B cell (primary cell): ENCODE data around the gene STK17B. TPM values are rescaled to one million over a fixed set of nuclear protein-coding genes. Genes with fewer than 3 reads are reported as not detected.
A peak's percentile ranks its signal among the peaks of the same experiment; 100 is the strongest.

ENCODE experiments used
- ATAC-seq: fragments of 200-7000 bp; cut with Tn5 transposase; one replicate; pipeline ENCODE4 v1.10.0; 2021; ENCODE audit warnings: low read depth, mild to moderate bottlenecking, moderate number of reproducible peaks, moderate library complexity
- CTCF ChIA-PET: fragments of 350-600 bp; sonication (Branson Sonifier 250); formaldehyde crosslinking; loops from one replicate; lab custom pipeline; 2021; ENCODE audit warnings: antibody characterized with exemption, inconsistent platforms; lab: Charles Lee
- POLR2A ChIA-PET: fragments of 350-600 bp; sonication (Branson Sonifier 250); formaldehyde crosslinking; loops from one replicate; lab custom pipeline; 2021; ENCODE audit warnings: antibody characterized with exemption; lab: Charles Lee
- DNase-seq: peaks from one replicate; pipeline ENCODE4 v3.0.0; 2013
- H2AFZ ChIP-seq: 2 replicates; pipeline ENCODE4 v1.6.1; 2012; ENCODE audit warnings: mild to moderate bottlenecking, low read depth, low read length; ENCODE audit not compliant: insufficient read depth, poor library complexity, severe bottlenecking
- H3K27ac ChIP-seq, 2 donors: 1 replicate in 1 of 2; 2 replicates in 1 of 2; pipeline ENCODE4 v1.5.1; 2012 to 2013; ENCODE audit warnings: low read length in 2 of 2, mild to moderate bottlenecking in 2 of 2, moderate library complexity in 1 of 2
- H3K27me3 ChIP-seq, 4 experiments: fragments of 200-600 bp in 1 of 4; sonication (generic) in 1 of 4; replicated peaks in 1 of 4; 1 replicate in 2 of 4; 2 replicates in 2 of 4; pipeline versions ENCODE4 v1.6.1 to v1.7.0; 2013 to 2016; ENCODE audit warnings: low read length in 3 of 4, mild to moderate bottlenecking in 2 of 4, mixed read lengths in 1 of 4, moderate library complexity in 1 of 4; ENCODE audit not compliant: insufficient read depth in 4 of 4, control insufficient read depth in 3 of 4; ENCODE audit errors: control extremely low read depth in 1 of 4
- H3K36me3 ChIP-seq, 2 experiments: replicated peaks in 1 of 2; 1 replicate in 1 of 2; 2 replicates in 1 of 2; pipeline versions ENCODE4 v1.6.1 to v1.7.1; 2013; ENCODE audit warnings: low read length in 1 of 2; ENCODE audit not compliant: insufficient read depth in 2 of 2, control insufficient read depth in 1 of 2; ENCODE audit errors: control extremely low read depth in 1 of 2, extremely low read depth in 1 of 2
- H3K4me1 ChIP-seq, 2 donors: fragments of 200-600 bp in 1 of 2; sonication (generic) in 1 of 2; 1 replicate in 1 of 2; 2 replicates in 1 of 2; pipeline versions ENCODE4 v1.5.1 to v1.6.1; 2013 to 2017; ENCODE audit warnings: low read length in 2 of 2; ENCODE audit not compliant: control insufficient read depth in 2 of 2, insufficient read depth in 2 of 2
- H3K4me2 ChIP-seq: replicated peaks from 2 replicates; pipeline ENCODE3; 2012; ENCODE audit warnings: mild to moderate bottlenecking, low read depth, low read length; ENCODE audit not compliant: poor library complexity, severe bottlenecking
- H3K4me3 ChIP-seq, 5 experiments: fragments of 200-600 bp in 1 of 5; sonication (generic) in 1 of 5; 1 replicate in 3 of 5; 2 replicates in 2 of 5; pipeline versions ENCODE4 v1.5.1 to v1.7.0; 2011 to 2016; ENCODE audit warnings: low read length in 4 of 5, mild to moderate bottlenecking in 4 of 5, low read depth in 2 of 5, control low read depth in 1 of 5, moderate library complexity in 1 of 5; ENCODE audit not compliant: insufficient read depth in 1 of 5; ENCODE audit errors: control extremely low read depth in 1 of 5, extremely low read depth in 1 of 5
- H3K79me2 ChIP-seq: fragments of 200-600 bp; sonication (generic); one replicate; pipeline ENCODE4 v1.6.0; 2016; ENCODE audit warnings: low read length; ENCODE audit not compliant: control insufficient read depth, insufficient read depth
- H3K9ac ChIP-seq: fragments of 200-600 bp; sonication (generic); 2 replicates; pipeline ENCODE4 v1.6.1; 2017; ENCODE audit warnings: mild to moderate bottlenecking, low read length, moderate library complexity
- H3K9me3 ChIP-seq, 3 donors: one replicate each; pipeline versions ENCODE4 v1.6.1 to v1.7.1; 2013; ENCODE audit warnings: low read length in 2 of 3; ENCODE audit not compliant: control insufficient read depth in 2 of 3, insufficient read depth in 1 of 3; ENCODE audit errors: control extremely low read depth in 1 of 3
- H4K20me1 ChIP-seq: 2 replicates; pipeline ENCODE4 v1.6.0; 2012; ENCODE audit warnings: mild to moderate bottlenecking, low read length; ENCODE audit not compliant: insufficient read depth, control insufficient read depth, poor library complexity, severe bottlenecking
- H3K27ac Mint-ChIP-seq: one replicate; pipeline ENCODE4 v1.8.0; 2021; ENCODE audit warnings: mixed read lengths
- H3K27me3 Mint-ChIP-seq: one replicate; pipeline ENCODE4 v1.8.0; 2021; ENCODE audit warnings: mixed read lengths
- H3K4me1 Mint-ChIP-seq: one replicate; pipeline ENCODE4 v1.8.0; 2021; ENCODE audit warnings: mixed read lengths
- H3K4me3 Mint-ChIP-seq: one replicate; pipeline ENCODE4 v1.8.0; 2021; ENCODE audit warnings: mixed read lengths
- H3K9me3 Mint-ChIP-seq: one replicate; pipeline ENCODE4 v1.8.0; 2022; ENCODE audit warnings: mixed read lengths; ENCODE audit not compliant: insufficient read depth
- CTCF ChIP-seq: fragments of 200-600 bp; IDR thresholded peaks from one replicate; pipeline ENCODE4 v1.8.0; 2022; ENCODE audit warnings: antibody characterized with exemption, mild to moderate bottlenecking
- EZH2 ChIP-seq: IDR thresholded peaks from 2 replicates; pipeline ENCODE4 v1.6.1; 2012; ENCODE audit warnings: borderline replicate concordance, low read depth, mild to moderate bottlenecking, moderate library complexity, low read length; ENCODE audit not compliant: insufficient read depth, poor library complexity, severe bottlenecking
- WGBS: methylation state at CpG from one replicate; pipeline ENCODE4 v1.1.5; 2013; ENCODE audit warnings: missing lambda C conversion rate; ENCODE audit not compliant: insufficient coverage; 5-methylcytosine and 5-hydroxymethylcytosine counted together
- intact Hi-C: fragments of 100-400 bp; cut with micrococcal nuclease; formaldehyde crosslinking; loops from one replicate; pipeline ENCODE4 v1.10.0; 2022
- polyA plus RNA-seq: library from polyadenylated mRNA; depleted of rRNA; stranded (reverse); fragments of >200 nt; gene quantifications from 2 replicates; pipeline ENCODE4 v1.2.3, GENCODE V29; 2012
- total RNA-seq, 2 donors: library from RNA; stranded (reverse); fragments of 120-200 nt in 1 of 2; gene quantifications; 1 replicate in 1 of 2; 2 replicates in 1 of 2; pipeline versions ENCODE4 v1.2.3 to v1.2.4, GENCODE V29; 2013 to 2022

Gene STK17B
- total and polyA plus RNA-seq, 2 donors (not counting 1 experiment from before 2014, with no cell fraction given): 120 to 249 TPM

- no peak overlapping the region for H3K9ac ChIP-seq
- peak overlapping the region; percentile 65 for H2AFZ ChIP-seq
- H3K79me2 ChIP-seq: peaks cover 19% of the 10 kb centered on the region
- DNase-seq (no peak), ATAC-seq (no peak)
- peaks cover 77% of the 10 kb centered on the region for H3K4me1 Mint-ChIP-seq
- H3K27ac Mint-ChIP-seq: peak overlapping the region; percentile 72
- H3K27me3 ChIP-seq: no peaks in the 10 kb centered on the region
- H4K20me1 ChIP-seq: no peaks in the 10 kb centered on the region
- H3K4me3 ChIP-seq: no peak overlapping the region
- ChIA-PET CTCF (interaction anchor here (0.6 to 1.3 kb wide), 10 partner anchors 23 to 113 kb away, joined by 3 to 5 read pairs (median 3); partner anchors contain the start of gene DNAH7), POLR2A (interaction anchor here (0.6 kb wide), 1 partner anchor 65 kb away, joined by 3 read pairs; no protein-coding TSS in a partner anchor)
- peak overlapping the region; percentile 11 to 82 for H3K27ac ChIP-seq
- WGBS: no CpG with 5 or more reads among the region's 3 CpGs
- intact Hi-C loops: no loop called here
- peaks cover 0 to 2% of the 10 kb centered on the region in 2 experiments for H3K36me3 ChIP-seq
- H3K27me3 Mint-ChIP-seq: no peaks in the 10 kb centered on the region
- no peak for TF ChIP-seq EZH2
- no peak for TF ChIP-seq CTCF
- H3K4me3 Mint-ChIP-seq: no peak overlapping the region
- no peaks in the 10 kb centered on the region for H3K9me3 ChIP-seq
- peak overlapping the region; percentile 50 for H3K4me2 ChIP-seq
- H3K9me3 Mint-ChIP-seq: no peaks in the 10 kb centered on the region
- H3K4me1 ChIP-seq: peaks cover 72 to 75% of the 10 kb centered on the region in 2 donors
Observed at GRCh38 chr2:196181484-196181883, 10.1 kb upstream of the STK17B start.

GRCh38 chr2:196177124-196177523 is 5.7 kb upstream of the STK17B start:
- Histone ChIP-seq H3K9me3 (no peaks in the 10 kb centered on the region), H3K79me2 (peaks cover 47% of the 10 kb centered on the region), H3K27ac (peak overlapping the region; percentile 73 to 93), H3K4me3 (peak overlapping the region in 1 of 5 experiments; percentile 48), H3K4me2 (peak overlapping the region; percentile 82), H3K9ac (peak overlapping the region; percentile 32), H4K20me1 (no peaks in the 10 kb centered on the region), H3K27me3 (no peaks in the 10 kb centered on the region), H2AFZ (peak overlapping the region; percentile 3), H3K36me3 (peaks cover 0 to 2% of the 10 kb centered on the region in 2 experiments), H3K4me1 (peaks cover 86 to 88% of the 10 kb centered on the region in 2 donors)
- CTCF ChIA-PET: interaction anchor here (0.6 to 3.9 kb wide), 23 partner anchors 9 to 160 kb away, joined by 3 to 37 read pairs (median 5); no protein-coding TSS in a partner anchor
- POLR2A ChIA-PET: interaction anchor here (1.1 to 2.6 kb wide), 7 partner anchors 24 to 99 kb away, joined by 3 to 17 read pairs (median 7); no protein-coding TSS in a partner anchor
- intact Hi-C loops: loop anchor here (2.0 to 10.0 kb wide), 3 partner anchors 16 to 1338 kb away; partner anchors contain the start of gene MOB4
- Mint-ChIP-seq H3K27me3 (no peaks in the 10 kb centered on the region), H3K27ac (peak overlapping the region; percentile 90), H3K9me3 (no peaks in the 10 kb centered on the region), H3K4me3 (peak overlapping the region; percentile 70), H3K4me1 (peaks cover 85% of the 10 kb centered on the region)
- ATAC-seq: no peak
- DNase-seq: peak; percentile 59
- no CpG with 5 or more reads among the region's 2 CpGs for WGBS
- TF ChIP-seq EZH2 (no peak), CTCF (no peak)
